ENCODE results near the gene FCHSD2.

Gene FCHSD2

GRCh38 chr11:72802822-72803221 lies 339.3 kb downstream of the FCHSD2 start:
- no peak for TF ChIP-seq CTCF (IDR thresholded peaks at IDR 0.05)
- Histone ChIP-seq H3K9ac (no peak overlapping the region), H3K79me2 (no peaks in the 10 kb centered on the region), H2AFZ (no peak overlapping the region), H3K4me1 (no peaks in the 10 kb centered on the region), H3K27ac (no peak overlapping the region), H3K4me2 (ENCODE audit: low read length) (no peak overlapping the region), H3K36me3 (ENCODE audit: control insufficient read depth, insufficient read depth, low read length) (no peaks in the 10 kb centered on the region), H3K4me3 (ENCODE audit: low read depth, low read length) (no peak overlapping the region), H3K27me3 (ENCODE audit: control insufficient read depth, insufficient read depth, low read length) (no peaks in the 10 kb centered on the region), H3K9me3 (ENCODE audit: control insufficient read depth, low read length) (no peaks in the 10 kb centered on the region)

GRCh38 chr11:72799441-72799840 lies 342.7 kb downstream of the FCHSD2 start:
- H3K4me1 ChIP-seq: peaks cover 2% of the 10 kb centered on the region
- no peak overlapping the region for H3K4me3 ChIP-seq (ENCODE audit: low read depth, low read length)

GRCh38 chr11:72798361-72798760 lies 343.8 kb downstream of the FCHSD2 start:
- TF ChIP-seq CTCF (IDR thresholded peaks at IDR 0.05): no peak
- no peaks in the 10 kb centered on the region for H3K27me3 ChIP-seq (ENCODE audit: control insufficient read depth, insufficient read depth, low read length)
- peaks cover 3% of the 10 kb centered on the region for H3K4me1 ChIP-seq

More at GRCh38 chr11:72799441-72799840, 342.7 kb downstream of the FCHSD2 start:
- Histone ChIP-seq H3K27me3 (ENCODE audit: control insufficient read depth, insufficient read depth, low read length) (no peaks in the 10 kb centered on the region), H3K36me3 (ENCODE audit: control insufficient read depth, insufficient read depth, low read length) (no peaks in the 10 kb centered on the region), H3K27ac (no peak overlapping the region), H3K9ac (no peak overlapping the region), H3K9me3 (ENCODE audit: control insufficient read depth, low read length) (no peaks in the 10 kb centered on the region), H3K4me2 (ENCODE audit: low read length) (no peak overlapping the region), H3K79me2 (no peaks in the 10 kb centered on the region), H2AFZ (no peak overlapping the region)
- TF ChIP-seq CTCF (IDR thresholded peaks at IDR 0.05): no peak

GRCh38 chr11:72793425-72794367 lies 348.4 kb downstream of the FCHSD2 start, which contains the start of gene STARD10:
Gene STARD10, minus strand, starts transcription at chr11:72794047. Its CDS starts 12,866 bp downstream, at chr11:72781181.
- Histone ChIP-seq H3K9me3 (ENCODE audit: control insufficient read depth, low read length) (no peaks in the 10 kb centered on the region), H3K36me3 (ENCODE audit: control insufficient read depth, insufficient read depth, low read length) (no peaks in the 10 kb centered on the region), H3K4me3 (ENCODE audit: low read depth, low read length) (peak within 1 kb of the TSS; percentile 85), H3K27me3 (ENCODE audit: control insufficient read depth, insufficient read depth, low read length) (no peaks in the 10 kb centered on the region), H3K4me1 (peaks cover 10% of the 10 kb centered on the region), H3K9ac (no peak within 1 kb of the TSS), H3K4me2 (ENCODE audit: low read length) (peak within 1 kb of the TSS; percentile 76), H3K79me2 (no peaks in the 10 kb centered on the region), H2AFZ (peak within 1 kb of the TSS; percentile 83), H3K27ac (peak within 1 kb of the TSS; percentile 89)
- TF ChIP-seq CTCF (IDR thresholded peaks at IDR 0.05): peak; percentile 97

More at GRCh38 chr11:72798361-72798760, 343.8 kb downstream of the FCHSD2 start:
- no peaks in the 10 kb centered on the region for H3K36me3 ChIP-seq (ENCODE audit: control insufficient read depth, insufficient read depth, low read length)
- no peak overlapping the region for H3K4me3 ChIP-seq (ENCODE audit: low read depth, low read length)
- H3K27ac ChIP-seq: no peak overlapping the region
- no peaks in the 10 kb centered on the region for H3K9me3 ChIP-seq (ENCODE audit: control insufficient read depth, low read length)
- no peak overlapping the region for H3K4me2 ChIP-seq (ENCODE audit: low read length)
- H2AFZ ChIP-seq: no peak overlapping the region
- H3K79me2 ChIP-seq: no peaks in the 10 kb centered on the region
- H3K9ac ChIP-seq: no peak overlapping the region
